ENCODE measurements around the gene AGL.
A peak's percentile ranks its signal among the peaks of the same experiment; 100 is the strongest.

DNA sequence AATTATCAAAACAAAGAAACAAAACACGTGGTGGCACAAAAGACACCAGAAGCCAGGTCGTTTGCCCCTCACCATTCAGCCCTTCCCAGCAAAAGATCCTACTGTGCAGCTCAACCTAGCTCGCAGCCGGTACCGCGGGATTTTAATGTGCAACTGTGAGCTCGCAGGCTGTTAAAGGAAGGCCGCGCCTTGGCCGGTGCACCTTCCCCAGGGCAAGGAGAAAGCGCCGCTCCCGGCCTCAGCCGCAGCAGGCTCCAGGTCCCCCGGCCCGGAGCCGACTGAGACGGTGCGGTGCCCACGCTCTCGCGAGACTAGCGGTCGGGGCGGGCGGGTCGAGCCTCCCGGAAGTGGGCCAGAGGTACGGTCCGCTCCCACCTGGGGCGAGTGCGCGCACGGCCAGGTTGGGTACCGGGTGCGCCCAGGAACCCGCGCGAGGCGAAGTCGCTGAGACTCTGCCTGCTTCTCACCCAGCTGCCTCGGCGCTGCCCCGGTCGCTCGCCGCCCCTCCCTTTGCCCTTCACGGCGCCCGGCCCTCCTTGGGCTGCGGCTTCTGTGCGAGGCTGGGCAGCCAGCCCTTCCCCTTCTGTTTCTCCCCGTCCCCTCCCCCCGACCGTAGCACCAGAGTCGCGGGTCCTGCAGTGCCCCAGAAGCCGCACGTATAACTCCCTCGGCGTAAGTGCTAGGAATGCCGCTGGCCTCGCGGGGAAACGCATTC lies at the start of gene AGL:
- TF ChIP-seq POLR2A (IDR thresholded peaks at IDR 0.05) (peak; percentile 87), EP300 (IDR thresholded peaks at IDR 0.05; ENCODE audit: low read depth) (no peak)
- TF ChIP-seq, protein P1, sequence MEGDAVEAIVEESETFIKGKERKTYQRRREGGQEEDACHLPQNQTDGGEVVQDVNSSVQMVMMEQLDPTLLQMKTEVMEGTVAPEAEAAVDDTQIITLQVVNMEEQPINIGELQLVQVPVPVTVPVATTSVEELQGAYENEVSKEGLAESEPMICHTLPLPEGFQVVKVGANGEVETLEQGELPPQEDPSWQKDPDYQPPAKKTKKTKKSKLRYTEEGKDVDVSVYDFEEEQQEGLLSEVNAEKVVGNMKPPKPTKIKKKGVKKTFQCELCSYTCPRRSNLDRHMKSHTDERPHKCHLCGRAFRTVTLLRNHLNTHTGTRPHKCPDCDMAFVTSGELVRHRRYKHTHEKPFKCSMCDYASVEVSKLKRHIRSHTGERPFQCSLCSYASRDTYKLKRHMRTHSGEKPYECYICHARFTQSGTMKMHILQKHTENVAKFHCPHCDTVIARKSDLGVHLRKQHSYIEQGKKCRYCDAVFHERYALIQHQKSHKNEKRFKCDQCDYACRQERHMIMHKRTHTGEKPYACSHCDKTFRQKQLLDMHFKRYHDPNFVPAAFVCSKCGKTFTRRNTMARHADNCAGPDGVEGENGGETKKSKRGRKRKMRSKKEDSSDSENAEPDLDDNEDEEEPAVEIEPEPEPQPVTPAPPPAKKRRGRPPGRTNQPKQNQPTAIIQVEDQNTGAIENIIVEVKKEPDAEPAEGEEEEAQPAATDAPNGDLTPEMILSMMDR (IDR thresholded peaks at IDR 0.05) = no peak
